SKM-1 (cell line): ENCODE results near the gene TASOR2.
A peak's percentile ranks its signal among the peaks of the same experiment; 100 is the strongest.

ENCODE experiments used
- DNase-seq: peaks from one replicate; lab custom pipeline; 2025; ENCODE audit not compliant: unreplicated experiment; lab: John Stamatoyannopoulos, UW

The TASOR2 gene

GRCh38 chr10:5684318-5684970 is at the start of gene TASOR2:
Gene TASOR2 (plus strand): TSS chr10:5684838. CDS start chr10:5720643, 35,805 bp downstream.
- peak; percentile 96 for DNase-seq

DNA sequence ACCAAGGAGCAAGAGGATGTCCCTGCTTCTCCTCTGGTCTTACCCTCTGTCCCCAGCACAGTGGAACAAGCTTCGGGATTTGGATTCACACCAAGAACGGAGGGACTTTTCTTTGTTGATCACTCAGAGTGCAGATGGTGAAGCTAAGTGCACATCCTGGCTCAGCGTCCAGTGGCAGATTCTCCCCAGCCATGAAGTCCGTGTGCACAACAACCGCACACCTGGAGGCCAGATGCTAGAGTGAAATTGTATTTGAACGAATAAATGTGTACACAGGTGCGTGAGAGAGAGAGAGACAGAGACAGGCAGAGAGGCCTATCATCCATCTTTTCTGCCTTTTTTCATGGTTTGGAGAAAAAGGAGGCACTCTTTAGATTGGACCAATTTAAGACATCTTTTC is 49.7 kb upstream of the TASOR2 start:
- DNase-seq: no peak

DNA sequence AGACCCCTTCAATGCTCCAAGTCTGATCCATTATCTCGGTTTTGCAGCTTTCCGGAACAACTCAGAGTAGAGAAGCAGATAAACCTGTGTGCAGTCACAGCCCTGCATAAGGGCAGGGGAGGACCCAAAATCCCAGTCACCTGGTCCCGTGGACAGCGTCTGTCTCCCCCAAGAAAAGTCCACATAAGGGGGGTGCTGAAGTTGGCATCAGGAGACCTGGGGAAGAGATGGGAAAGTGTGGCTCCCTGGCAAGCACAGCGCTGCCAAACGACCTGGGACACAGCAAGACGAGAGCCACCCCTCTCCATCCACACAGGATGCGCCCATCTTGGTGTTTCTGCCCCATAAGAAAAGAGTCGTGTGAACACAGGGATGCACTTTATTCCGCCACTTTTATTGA is 46.1 kb upstream of the TASOR2 start:
- no peak for DNase-seq

DNA sequence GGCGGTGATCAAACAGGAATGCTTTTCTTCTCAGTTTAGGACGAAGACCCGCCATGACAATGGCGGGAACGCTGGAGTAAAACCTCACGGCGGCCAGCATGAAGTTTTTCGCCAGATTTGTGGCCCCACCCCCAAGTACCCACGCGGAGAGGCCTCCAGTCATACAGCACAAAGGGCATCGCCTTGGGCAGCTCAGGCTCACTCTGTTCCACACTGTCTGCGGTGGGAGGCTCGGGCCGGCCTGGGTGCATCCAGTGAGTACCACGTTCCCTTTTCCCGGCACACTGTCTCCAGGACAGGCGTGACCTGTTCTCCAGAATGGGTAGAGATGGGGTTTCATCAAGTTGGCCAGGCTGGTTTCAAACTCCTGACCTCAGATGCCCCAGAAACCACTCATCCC is 45.6 kb upstream of the TASOR2 start:
- no peak for DNase-seq

DNA sequence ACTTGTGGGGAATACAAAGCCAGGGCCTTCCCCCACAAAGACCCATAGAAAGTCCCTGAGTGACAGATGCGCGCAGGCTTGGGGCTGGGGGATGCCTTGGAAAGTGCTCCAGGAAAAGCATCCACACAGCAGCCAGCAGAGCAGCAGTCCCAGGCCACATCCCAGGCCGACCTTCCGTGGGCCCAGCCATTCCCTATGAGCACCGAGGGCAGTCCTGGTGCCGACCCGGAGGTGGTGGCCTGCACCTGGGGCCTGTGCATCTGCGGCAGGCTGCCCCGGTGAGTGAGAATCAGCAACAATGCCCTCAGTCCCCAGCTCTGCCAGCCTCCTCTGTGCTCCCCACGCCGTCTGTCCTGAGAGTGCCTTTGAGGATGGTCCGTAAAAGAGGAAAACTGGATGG is 44.6 kb upstream of the TASOR2 start:
- DNase-seq: no peak

DNA sequence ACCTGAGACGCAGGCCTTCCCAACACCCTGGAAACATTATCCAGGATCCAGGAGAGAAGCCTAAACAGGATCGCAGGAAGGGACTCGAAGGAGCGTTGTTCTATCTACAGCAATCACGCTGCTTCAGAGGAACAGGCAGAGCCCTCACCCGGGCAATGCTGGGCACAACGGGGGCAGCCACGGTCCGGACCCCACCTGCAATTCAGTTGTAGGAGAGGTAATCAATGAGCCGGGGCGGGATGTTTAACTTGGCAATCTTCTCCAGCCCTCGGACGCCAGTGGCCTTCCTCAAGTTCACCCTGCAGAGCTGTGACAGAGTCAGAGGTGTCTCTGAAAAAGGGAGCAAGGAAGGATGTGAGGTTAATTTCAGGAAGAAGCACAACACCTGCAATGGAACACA is 44.1 kb upstream of the TASOR2 start:
- DNase-seq: no peak

- DNase-seq: no peak
Observed at GRCh38 chr10:5641501-5641900, 43.1 kb upstream of the TASOR2 start.

DNA sequence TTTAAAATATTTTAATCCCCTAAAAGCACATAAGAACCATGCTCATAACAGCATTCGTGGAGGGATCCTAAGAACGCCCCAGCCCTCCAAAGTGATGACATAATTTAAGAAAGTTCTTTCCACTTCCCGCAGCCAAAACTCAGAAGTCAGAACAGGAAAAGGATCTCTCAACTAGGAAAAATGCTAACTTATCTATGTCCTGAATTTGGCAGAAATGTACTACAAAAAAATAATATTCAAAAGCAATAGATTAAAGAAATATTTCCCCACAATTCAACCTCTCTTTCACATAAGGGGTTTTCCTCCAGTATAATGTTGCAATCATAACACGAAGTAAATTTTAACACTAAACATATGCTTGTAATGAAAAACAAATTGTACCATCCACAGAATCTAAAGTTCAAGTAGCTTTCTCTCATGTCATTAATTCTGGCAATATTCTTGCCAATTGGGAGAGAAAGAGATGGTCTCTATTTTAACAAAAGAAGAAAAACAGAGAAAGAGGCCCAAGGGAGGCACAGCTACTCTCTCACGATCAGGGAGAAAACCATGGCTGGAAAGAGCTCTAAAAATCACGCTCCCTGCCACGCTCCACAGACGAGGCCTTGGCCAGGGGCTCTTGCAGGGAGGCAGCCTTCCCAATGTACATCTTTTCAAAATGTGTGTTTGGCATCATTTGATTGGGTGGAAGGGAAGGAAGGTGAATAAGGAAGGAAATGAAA is 41.1 kb upstream of the TASOR2 start:
- DNase-seq: no peak

DNA sequence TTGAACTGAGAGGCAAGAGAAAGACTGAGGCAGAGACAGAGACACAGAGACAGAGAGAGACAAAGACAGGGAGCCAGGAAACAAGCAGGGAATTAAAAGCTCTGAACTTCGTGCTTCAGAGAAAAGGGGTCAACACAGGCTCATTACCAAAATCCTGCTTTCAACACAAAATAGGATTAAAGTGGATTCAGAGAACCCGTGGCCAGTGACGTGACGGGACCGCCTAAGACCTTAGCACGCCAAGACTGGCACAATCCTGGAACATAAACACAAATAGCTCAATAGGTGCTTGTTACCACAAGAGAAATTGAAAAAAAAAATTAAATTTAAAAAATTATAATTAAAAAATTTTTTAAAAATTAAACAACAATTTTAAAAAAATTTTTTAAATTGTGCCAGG is 39.7 kb upstream of the TASOR2 start:
- no peak for DNase-seq

DNA sequence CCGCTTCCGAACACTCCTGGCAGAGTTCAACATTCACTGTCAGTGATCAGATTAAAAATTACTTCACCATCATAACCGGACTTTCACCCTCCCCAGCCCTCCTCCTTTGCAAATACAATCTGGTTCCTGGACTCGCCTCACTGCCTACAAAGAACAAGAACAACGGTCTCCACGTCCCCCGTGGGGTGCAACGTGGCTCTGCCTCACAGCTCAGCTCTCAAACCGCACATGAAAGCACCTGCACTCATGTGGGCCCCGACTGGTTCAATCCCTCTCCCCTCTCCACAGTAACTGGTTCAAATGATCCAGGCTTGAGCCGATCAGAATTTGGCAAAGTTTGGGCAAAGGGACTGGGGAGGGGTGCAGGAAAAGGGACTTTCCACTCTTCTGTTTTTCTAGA is 39.3 kb upstream of the TASOR2 start:
- no peak for DNase-seq

DNA sequence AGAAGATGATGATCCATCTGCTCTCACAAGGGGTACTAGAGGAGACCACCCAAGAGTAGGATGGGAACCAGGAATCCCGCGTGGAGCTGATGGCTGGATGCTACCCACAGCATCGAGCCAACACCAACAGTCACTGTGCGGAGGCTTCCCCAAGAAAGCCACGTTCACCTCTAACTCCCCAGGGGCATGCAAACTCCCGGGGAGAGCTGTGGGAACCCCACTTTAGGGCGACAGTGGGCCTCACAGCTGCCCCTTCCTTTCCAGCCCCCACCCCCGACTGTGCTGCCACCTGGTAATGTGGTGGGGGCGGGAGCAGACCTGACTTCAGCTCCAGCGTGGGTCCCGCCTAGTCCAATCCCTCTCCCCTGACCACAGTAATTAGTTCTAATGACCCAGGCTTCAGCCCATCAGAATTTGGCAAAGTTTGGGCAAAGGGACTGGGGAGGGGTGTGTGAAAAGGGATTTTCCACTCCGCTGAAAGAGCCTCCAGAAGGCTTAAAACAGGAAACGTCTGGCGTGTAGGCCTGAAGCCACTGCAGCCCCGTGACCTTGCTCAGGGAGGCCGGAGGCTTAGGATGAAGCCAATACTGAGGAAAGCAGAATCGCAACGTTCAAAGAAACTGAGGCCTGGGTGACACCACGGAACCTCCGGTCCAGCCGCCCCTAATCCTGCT is 38.6 kb upstream of the TASOR2 start:
- no peak for DNase-seq

DNA sequence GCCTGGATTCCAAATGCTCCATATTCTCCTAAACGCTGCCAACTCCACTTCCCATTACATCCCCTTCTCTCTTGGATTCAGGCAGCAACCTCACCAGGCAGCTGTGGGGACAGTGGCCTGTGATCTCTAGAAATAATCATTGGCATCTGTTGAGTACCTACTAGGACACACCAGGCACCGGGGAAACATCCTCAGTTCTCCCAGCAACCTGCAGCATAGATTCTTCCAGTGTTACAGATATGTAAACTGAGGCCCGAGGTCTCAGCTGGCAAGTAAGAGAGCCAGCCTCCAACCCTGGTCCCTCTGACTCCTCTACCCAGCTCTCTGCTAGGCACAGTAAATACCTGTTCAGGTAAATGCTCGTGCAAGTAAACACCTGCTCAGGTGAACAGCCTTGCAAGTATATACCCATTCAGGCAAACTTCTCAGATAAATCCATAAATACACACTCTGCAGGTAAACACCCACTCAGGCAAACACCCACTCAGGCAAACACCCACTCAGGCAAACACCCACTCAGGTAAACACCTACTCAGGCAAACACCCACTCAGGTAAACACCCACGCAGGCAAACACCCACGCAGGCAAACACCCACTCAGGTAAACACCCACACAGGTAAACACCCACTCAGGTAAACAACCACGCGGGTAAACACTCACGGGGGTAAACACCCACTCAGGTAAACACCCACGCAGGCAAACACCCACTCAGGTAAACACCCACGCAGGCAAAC is 37.0 kb upstream of the TASOR2 start:
- DNase-seq: no peak

DNA sequence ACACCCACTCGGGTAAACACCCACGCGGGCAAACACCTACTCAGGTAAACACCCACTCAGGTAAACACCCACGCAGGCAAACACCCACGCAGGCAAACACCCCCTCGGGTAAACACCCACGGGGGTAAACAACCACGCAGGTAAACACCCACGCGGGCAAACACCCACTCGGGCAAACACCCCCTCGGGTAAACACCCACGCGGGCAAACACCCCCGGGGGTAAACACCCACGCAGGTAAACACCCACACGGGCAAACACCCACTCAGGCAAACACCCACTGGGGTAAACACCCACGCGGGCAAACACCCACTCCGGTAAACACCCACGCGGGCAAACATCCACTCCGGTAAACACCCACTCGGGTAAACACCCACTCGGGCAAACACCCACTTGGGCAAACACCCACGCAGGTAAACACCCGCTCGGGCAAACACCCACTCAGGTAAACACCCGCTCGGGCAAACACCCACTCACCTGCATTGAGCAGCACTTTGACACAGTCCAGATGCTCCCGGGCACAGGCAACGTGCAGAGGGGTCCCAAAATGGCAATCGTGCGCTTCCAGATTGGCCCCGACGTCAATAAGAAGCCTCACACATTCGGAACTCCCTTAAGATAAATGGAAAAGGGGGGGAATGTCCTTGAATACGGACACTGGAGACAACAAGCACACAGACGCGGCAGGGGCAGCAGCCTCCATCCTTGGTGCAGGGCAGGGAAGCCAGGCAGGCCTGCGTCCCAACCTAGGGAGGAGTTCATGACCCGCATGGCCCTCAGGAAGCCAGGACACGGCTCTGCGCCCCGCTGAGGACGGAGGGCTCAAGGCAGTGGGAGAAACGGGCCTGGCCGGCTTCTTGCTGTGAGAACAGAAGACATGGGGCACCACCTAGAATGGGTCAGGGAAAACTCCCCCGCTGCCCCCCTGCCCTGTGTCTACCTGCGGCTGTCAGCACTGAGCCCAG is 35.9 kb upstream of the TASOR2 start:
- DNase-seq: no peak

DNA sequence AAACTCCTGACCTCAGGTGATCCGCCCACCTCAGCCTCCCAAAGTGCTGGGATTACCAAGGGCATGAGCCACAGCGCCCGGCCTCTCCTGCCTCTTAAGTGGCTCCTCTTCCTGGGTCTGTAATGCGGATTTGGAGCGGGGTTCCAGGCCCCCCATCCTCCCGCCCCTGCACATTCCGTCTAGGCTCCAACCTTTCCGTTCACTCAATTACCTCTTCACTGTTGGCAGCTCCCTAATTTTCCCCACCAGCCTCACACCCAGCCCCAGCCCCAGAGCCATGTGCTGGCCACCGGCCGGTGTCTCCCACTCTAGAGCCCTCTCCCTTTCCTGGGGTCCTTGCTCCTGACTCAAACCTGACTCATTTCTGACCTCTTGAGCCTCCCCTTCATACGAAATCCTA is 34.9 kb upstream of the TASOR2 start:
- no peak for DNase-seq

DNA sequence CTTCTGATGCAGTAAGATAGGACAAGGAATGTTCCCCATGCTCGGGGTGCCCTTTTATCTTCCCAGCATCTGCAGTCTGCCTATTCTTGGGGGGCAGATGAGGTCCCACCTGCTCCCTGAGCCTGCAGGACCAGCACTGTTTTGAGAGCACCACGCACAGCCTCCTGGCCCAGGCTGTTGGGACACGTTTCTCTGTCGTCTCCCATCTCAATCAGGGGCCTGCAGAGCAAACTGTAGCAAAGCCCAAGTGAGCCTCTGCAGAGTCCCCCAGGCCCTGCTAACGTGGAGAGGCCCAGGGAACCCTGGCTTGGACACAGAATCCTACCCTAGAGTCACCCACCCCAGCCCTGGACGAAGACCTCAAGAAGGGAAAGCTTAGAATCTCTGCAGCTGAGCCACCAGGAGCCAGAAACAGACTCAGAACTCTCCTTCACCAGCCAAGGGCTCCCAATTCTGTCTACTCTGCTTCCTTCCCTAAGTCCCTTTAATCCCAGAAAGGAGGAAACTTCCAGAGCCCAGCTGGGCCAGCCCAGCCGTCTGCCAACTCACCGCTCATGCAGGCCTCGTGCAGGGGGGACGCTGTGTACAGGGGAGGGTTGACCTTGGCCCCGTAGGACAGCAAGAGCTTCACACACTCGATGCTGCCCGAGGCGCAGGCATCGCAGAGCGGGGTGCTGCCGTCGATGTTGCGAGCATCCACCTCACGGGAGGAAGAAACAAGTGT is 33.8 kb upstream of the TASOR2 start:
- DNase-seq: no peak

- DNase-seq: no peak
Observed at GRCh38 chr10:5651388-5651764, 33.3 kb upstream of the TASOR2 start.

GRCh38 chr10:5652746-5653145 is 31.9 kb upstream of the TASOR2 start:
- no peak for DNase-seq

- no peak for DNase-seq
Observed at GRCh38 chr10:5654218-5654755, 30.4 kb upstream of the TASOR2 start.

DNA sequence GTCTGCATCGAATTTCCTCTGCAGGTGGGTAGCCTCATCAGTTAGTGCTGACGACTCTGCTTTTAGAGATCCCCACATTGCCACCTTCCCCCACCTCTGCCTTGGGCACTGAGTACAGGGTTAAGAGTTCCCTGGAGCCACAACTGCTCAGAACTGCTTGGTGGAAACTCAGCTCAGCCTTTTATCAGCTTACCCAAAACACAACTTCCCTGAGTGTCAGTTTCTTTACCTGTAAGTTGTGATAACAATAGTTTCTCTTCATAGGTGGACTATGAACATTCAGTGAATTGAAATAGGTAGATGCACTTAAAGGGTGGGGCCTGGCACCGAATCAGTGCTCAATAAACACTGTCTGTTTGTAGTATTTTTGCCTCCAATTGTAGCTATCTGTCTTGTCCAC is 29.5 kb upstream of the TASOR2 start:
- no peak for DNase-seq
